ENCODE results near the gene UBE2Q1.

- no peak for TF ChIP-seq POLR2A (IDR thresholded peaks at IDR 0.05)
- TF ChIP-seq POLR2AphosphoS5 (IDR thresholded peaks at IDR 0.05), result no peak
Measured at GRCh38 chr1:154521695-154522094, 36.8 kb downstream of the UBE2Q1 start.
